NCI-H82 (cell line): ENCODE data around the gene KLF14.
A peak's percentile ranks its signal among the peaks of the same experiment; 100 is the strongest.
"Not testable (repeated sequence)": the region's sequence is repeated elsewhere in the genome, so short reads cannot be mapped to it uniquely, and the experiment has no call there.

Experiments
- DNase-seq: peaks from one replicate; lab custom pipeline; 2025; lab: John Stamatoyannopoulos, UW

Gene KLF14

GRCh38 chr7:130719541-130719940, 14.5 kb downstream of the KLF14 start:
- no peak for DNase-seq

DNA sequence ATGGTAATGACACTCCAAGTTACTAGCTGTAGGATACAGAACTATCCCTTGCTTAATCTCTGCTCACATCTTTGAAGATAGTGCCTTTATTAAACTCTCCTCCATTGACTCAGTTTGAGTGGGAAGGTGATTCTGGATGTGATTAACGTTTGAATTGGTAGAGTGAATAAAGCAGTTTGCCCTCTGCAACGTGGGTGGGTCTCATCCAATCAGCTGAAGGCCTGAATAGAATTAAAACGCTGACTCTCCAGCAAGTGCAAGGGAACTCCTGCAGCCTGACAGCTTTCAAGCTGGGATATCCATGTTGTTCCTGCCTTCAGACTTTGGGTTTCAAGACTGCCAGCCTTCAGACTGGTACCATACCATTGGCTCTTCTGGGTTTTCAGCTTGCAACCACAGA, 21.6 kb downstream of the KLF14 start:
- DNase-seq = no peak

DNA sequence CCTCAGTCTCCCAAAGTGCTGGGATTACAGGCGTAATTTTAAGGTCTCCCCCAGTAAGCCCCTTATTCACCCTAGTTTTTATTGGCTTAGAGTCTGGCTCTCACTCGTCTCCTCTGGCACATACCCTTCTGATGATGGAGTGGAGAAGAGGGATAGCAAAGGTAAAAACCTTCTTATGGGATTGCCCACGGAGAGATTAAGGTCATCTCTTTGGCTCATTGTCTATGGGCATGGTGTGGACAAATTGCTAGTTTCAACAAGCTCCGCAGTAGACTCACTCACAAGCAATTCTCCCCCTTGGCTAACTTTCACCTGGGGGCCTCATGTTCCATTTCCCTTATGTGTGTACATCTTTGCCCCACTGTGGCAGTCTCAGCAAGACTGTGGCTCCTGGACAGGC, 25.2 kb downstream of the KLF14 start:
- DNase-seq = no peak

DNA sequence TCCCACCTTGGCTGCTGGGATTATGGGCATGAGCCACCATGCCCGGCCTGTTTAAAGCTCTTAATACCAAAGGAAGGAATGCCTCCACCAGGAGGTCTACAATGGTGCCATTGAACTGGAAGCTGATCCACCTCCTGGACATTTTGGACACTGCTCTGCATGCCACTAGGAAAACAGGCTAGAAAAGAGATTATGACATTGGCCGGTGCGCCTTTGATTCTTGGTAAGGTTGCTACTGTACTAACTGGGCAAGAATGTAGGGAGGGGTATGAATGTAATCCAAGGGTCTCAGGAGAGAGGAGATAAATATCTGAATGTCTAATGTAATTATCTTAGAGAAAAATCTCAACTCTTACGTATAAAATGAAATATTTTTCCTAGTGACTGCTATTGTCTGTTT, 26.0 kb downstream of the KLF14 start:
- DNase-seq = no peak

- DNase-seq = no peak
Observed at GRCh38 chr7:130703851-130704250, 30.2 kb downstream of the KLF14 start.

- no peak for DNase-seq
Observed at GRCh38 chr7:130701650-130702049, 32.4 kb downstream of the KLF14 start.

GRCh38 chr7:130700760-130701159, 33.2 kb downstream of the KLF14 start:
- DNase-seq = no peak

GRCh38 chr7:130699686-130700085, 34.3 kb downstream of the KLF14 start:
- no peak for DNase-seq

DNA sequence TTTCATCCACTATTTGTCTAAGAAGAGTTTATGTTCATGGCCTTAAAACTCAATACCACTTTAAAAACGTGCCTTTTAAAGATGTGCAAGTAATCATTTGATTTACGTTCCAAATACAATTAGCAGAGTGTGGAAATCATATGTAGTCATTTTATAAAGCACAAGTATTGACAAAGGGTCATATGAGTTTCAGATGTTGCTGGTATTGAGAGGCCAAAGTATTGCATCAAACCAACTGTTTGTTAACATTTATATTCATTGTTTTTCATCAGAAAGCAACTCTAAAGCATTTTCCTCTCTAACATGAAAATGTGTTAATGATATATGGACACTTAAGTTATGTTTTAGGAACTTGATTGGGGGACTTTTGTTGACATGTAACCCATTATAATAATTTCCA, 36.2 kb downstream of the KLF14 start:
- DNase-seq = no peak

DNA sequence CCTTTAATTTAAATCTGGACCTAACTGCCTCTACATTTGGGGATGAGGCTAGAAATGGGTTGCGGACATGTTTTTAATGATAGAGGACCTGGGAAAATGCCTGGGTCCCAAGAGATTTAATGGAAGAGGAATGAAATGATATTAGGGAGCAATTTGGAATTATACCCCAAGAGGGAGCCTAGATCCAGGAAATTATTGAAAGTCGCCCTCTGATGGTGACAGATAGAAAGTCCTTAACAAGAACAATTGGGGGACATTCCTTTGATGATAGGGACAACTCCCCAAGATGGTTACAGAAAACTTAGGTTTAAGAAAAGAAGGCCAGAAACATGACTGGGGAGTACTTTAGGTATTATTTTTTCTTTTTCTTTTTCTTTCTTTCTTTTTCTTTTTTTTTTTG, 38.2 kb downstream of the KLF14 start:
- DNase-seq = peak; percentile 61

GRCh38 chr7:130692396-130692795, 41.6 kb downstream of the KLF14 start:
- not testable (repeated sequence) for DNase-seq

DNA sequence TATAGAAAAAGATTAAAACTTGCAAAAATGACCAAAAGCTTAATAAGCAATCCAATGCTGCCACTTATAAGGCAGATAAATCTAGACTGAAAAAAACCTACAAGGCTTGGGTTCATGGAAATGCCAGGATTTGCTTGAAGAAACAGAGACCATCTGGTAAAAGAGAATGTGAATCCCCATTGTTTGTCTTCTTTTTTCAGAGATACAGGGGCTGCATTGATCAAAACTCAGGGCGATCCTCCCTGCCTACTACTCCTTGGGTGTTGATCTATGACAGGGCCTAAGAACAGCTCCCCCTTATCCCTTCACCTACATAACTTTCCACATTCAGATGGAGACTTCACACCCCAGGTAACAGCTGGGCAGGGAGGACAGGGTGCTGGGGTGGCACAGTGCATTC, 44.3 kb downstream of the KLF14 start:
- DNase-seq = no peak

DNA sequence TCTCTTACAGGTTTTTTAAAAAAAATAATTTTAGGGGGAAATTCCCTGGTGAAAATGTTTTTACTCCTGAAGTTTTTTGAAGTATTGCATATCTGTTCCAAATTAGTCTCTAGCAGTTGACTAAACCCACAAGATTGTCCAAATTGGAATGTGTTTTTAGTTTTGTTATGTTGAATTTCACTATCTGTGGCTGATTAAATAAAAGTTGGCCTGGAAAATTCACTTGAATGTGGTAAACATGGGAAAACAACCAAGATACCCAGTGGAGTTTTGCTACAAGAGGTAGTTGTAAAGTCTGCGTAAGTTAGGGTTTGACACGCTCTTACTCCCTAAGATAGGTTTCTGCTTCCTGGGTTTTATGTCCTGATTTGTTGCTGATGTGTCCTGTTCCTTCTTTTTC, 51.0 kb downstream of the KLF14 start:
- no peak for DNase-seq
